Neural cell (in vitro differentiated cells): ENCODE results near the gene NAGA. TPM values are rescaled to one million over a fixed set of nuclear protein-coding genes. Genes with fewer than 3 reads are reported as not detected.
"Not testable (repeated sequence)": the region's sequence is repeated elsewhere in the genome, so short reads cannot be mapped to it uniquely, and the experiment has no call there.

Experiments used
- H2AFZ ChIP-seq: fragments of 200-600, 300-800 bp; sonication (generic), shearing (Covaris generic); 2 replicates; pipeline ENCODE4 v1.6.0; 2014; ENCODE audit warnings: low read depth, mild to moderate bottlenecking, antibody characterized with exemption, low read length, moderate library complexity
- H3F3A ChIP-seq: fragments of 200-600 bp; shearing (Covaris generic); 2 replicates; pipeline ENCODE4 v1.6.1; 2016; ENCODE audit warnings: mild to moderate bottlenecking, moderate library complexity, mixed read lengths, antibody characterized with exemption, low read length; ENCODE audit not compliant: insufficient read depth, poor library complexity, severe bottlenecking
- H3K27ac ChIP-seq: fragments of 200-600, 300-800 bp; sonication (generic), shearing (Covaris generic); 2 replicates; pipeline ENCODE4 v1.5.1; 2014; ENCODE audit warnings: mild to moderate bottlenecking, low read length, moderate library complexity
- H3K27me3 ChIP-seq: fragments of 300-800, 200-600 bp; sonication (generic), shearing (Covaris generic); 2 replicates; pipeline ENCODE4 v1.6.0; 2014; ENCODE audit warnings: mild to moderate bottlenecking, low read depth, low read length, moderate library complexity; ENCODE audit not compliant: insufficient read depth
- H3K36me3 ChIP-seq: fragments of 300-800, 200-600 bp; sonication (generic), shearing (Covaris generic); 2 replicates; pipeline ENCODE4 v1.5.1; 2014; ENCODE audit warnings: mild to moderate bottlenecking, antibody characterized with exemption, low read length, moderate library complexity; ENCODE audit not compliant: insufficient read depth
- H3K4me2 ChIP-seq: fragments of 300-800, 200-600 bp; sonication (generic), shearing (Covaris generic); 2 replicates; pipeline ENCODE4 v1.6.0; 2014; ENCODE audit warnings: mild to moderate bottlenecking, low read length
- H3K4me3 ChIP-seq: fragments of 300-800, 200-600 bp; sonication (generic), shearing (Covaris generic); 2 replicates; pipeline ENCODE4 v1.5.1; 2014; ENCODE audit warnings: mild to moderate bottlenecking, low read length, moderate library complexity
- H3K79me2 ChIP-seq: fragments of 200-600 bp; shearing (Covaris generic); replicated peaks from 2 replicates; pipeline ENCODE4 v1.6.0; 2014; ENCODE audit warnings: mild to moderate bottlenecking, low read length, moderate library complexity; ENCODE audit not compliant: insufficient read depth
- H3K9ac ChIP-seq: fragments of 300-800, 200-600 bp; sonication (generic), shearing (Covaris generic); 2 replicates; pipeline ENCODE4 v1.6.1; 2016; ENCODE audit warnings: mild to moderate bottlenecking, low read length, mixed read lengths
- H3K9me2 ChIP-seq: fragments of 200-600 bp; shearing (Covaris generic); 2 replicates; pipeline ENCODE4 v1.6.1; 2016; ENCODE audit warnings: mild to moderate bottlenecking, low read length, mixed read lengths; ENCODE audit not compliant: insufficient read depth
- H3K9me3 ChIP-seq: fragments of 200-600, 300-800 bp; sonication (generic), shearing (Covaris generic); 2 replicates; pipeline ENCODE4 v1.6.1; 2016; ENCODE audit warnings: mild to moderate bottlenecking, mixed run types, low read length, moderate library complexity, mixed read lengths
- H4K20me1 ChIP-seq: fragments of 200-600 bp; shearing (Covaris generic); 2 replicates; pipeline ENCODE4 v1.6.1; 2016; ENCODE audit warnings: mild to moderate bottlenecking, mixed run types; ENCODE audit not compliant: insufficient read depth
- EP300 ChIP-seq: fragments of 450-650 bp; conservative IDR thresholded peaks from 2 replicates; pipeline ENCODE4 v1.6.1; 2014; ENCODE audit warnings: antibody characterized with exemption, mild to moderate bottlenecking, moderate library complexity; ENCODE audit not compliant: poor library complexity, severe bottlenecking
- EZH2 ChIP-seq: fragments of 200-600, 300-800 bp; shearing (Covaris generic), sonication (generic); IDR thresholded peaks from 2 replicates; pipeline ENCODE4 v1.6.1; 2014; ENCODE audit warnings: antibody characterized with exemption, low read length, borderline replicate concordance, mild to moderate bottlenecking; ENCODE audit not compliant: insufficient read depth, poor library complexity, severe bottlenecking
- MXI1 ChIP-seq: fragments of 450-650 bp; conservative IDR thresholded peaks from 2 replicates; pipeline ENCODE4 v1.6.1; 2014; ENCODE audit warnings: antibody characterized with exemption, mild to moderate bottlenecking; ENCODE audit not compliant: poor library complexity, severe bottlenecking
- POLR2AphosphoS5 ChIP-seq: IDR thresholded peaks from 2 replicates; pipeline ENCODE4 v1.6.1; 2012
- RAD21 ChIP-seq: fragments of 450-650 bp; conservative IDR thresholded peaks from 2 replicates; pipeline ENCODE4 v1.6.1; 2014; ENCODE audit warnings: antibody characterized with exemption, mild to moderate bottlenecking, moderate library complexity
- SMC3 ChIP-seq: fragments of 450-650 bp; conservative IDR thresholded peaks from 2 replicates; pipeline ENCODE4 v1.6.1; 2014; ENCODE audit warnings: antibody characterized with exemption, mild to moderate bottlenecking, moderate library complexity; ENCODE audit not compliant: poor library complexity
- TAF1 ChIP-seq: IDR thresholded peaks from 2 replicates; pipeline ENCODE4 v1.6.1; 2012; ENCODE audit warnings: low read depth
- polyA plus RNA-seq: library from polyadenylated mRNA; depleted of rRNA; stranded (reverse); fragments of >200 nt; gene quantifications from 2 replicates; pipeline ENCODE4 v1.2.3, GENCODE V29; 2014
- TF ChIP-seq, protein P1 (sequence below): IDR thresholded peaks from 2 replicates; pipeline ENCODE4 v1.6.1; 2012; ENCODE audit warnings: borderline replicate concordance
- TF ChIP-seq, protein P2 (sequence below): fragments of 450-650 bp; IDR thresholded peaks from 2 replicates; pipeline ENCODE4 v1.5.1; 2014; ENCODE audit warnings: antibody characterized with exemption, mild to moderate bottlenecking, moderate library complexity; ENCODE audit not compliant: poor library complexity, severe bottlenecking

NAGA gene
- polyA plus RNA-seq, 1 donor from 2014 or later, result 8.8 TPM

GRCh38 chr22:42108848-42109247 is 38.2 kb upstream of the NAGA start:
- Histone ChIP-seq H3K36me3 (no peaks in the 10 kb centered on the region), H3K27me3 (no peaks in the 10 kb centered on the region), H4K20me1 (no peaks in the 10 kb centered on the region), H3K9me3 (no peaks in the 10 kb centered on the region), H3F3A (no peaks in the 10 kb centered on the region), H3K27ac (no peak overlapping the region), H3K4me2 (no peak overlapping the region), H3K9me2 (no peaks in the 10 kb centered on the region), H3K4me3 (no peak overlapping the region), H3K9ac (no peak overlapping the region), H2AFZ (no peak overlapping the region), H3K79me2 (no peaks in the 10 kb centered on the region)
- TF ChIP-seq, protein P1, sequence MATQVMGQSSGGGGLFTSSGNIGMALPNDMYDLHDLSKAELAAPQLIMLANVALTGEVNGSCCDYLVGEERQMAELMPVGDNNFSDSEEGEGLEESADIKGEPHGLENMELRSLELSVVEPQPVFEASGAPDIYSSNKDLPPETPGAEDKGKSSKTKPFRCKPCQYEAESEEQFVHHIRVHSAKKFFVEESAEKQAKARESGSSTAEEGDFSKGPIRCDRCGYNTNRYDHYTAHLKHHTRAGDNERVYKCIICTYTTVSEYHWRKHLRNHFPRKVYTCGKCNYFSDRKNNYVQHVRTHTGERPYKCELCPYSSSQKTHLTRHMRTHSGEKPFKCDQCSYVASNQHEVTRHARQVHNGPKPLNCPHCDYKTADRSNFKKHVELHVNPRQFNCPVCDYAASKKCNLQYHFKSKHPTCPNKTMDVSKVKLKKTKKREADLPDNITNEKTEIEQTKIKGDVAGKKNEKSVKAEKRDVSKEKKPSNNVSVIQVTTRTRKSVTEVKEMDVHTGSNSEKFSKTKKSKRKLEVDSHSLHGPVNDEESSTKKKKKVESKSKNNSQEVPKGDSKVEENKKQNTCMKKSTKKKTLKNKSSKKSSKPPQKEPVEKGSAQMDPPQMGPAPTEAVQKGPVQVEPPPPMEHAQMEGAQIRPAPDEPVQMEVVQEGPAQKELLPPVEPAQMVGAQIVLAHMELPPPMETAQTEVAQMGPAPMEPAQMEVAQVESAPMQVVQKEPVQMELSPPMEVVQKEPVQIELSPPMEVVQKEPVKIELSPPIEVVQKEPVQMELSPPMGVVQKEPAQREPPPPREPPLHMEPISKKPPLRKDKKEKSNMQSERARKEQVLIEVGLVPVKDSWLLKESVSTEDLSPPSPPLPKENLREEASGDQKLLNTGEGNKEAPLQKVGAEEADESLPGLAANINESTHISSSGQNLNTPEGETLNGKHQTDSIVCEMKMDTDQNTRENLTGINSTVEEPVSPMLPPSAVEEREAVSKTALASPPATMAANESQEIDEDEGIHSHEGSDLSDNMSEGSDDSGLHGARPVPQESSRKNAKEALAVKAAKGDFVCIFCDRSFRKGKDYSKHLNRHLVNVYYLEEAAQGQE, result no peak
- TF ChIP-seq MXI1 (no peak), TAF1 (no peak), EZH2 (no peak), RAD21 (no peak), SMC3 (no peak), POLR2AphosphoS5 (no peak), EP300 (no peak)
- TF ChIP-seq, protein P2, sequence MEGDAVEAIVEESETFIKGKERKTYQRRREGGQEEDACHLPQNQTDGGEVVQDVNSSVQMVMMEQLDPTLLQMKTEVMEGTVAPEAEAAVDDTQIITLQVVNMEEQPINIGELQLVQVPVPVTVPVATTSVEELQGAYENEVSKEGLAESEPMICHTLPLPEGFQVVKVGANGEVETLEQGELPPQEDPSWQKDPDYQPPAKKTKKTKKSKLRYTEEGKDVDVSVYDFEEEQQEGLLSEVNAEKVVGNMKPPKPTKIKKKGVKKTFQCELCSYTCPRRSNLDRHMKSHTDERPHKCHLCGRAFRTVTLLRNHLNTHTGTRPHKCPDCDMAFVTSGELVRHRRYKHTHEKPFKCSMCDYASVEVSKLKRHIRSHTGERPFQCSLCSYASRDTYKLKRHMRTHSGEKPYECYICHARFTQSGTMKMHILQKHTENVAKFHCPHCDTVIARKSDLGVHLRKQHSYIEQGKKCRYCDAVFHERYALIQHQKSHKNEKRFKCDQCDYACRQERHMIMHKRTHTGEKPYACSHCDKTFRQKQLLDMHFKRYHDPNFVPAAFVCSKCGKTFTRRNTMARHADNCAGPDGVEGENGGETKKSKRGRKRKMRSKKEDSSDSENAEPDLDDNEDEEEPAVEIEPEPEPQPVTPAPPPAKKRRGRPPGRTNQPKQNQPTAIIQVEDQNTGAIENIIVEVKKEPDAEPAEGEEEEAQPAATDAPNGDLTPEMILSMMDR, result no peak

- not testable (repeated sequence) for H3K4me2 ChIP-seq, H4K20me1 ChIP-seq, H3K36me3 ChIP-seq, H3K4me3 ChIP-seq, H3F3A ChIP-seq, H2AFZ ChIP-seq, H3K9me2 ChIP-seq, H3K9ac ChIP-seq, H3K79me2 ChIP-seq, H3K27me3 ChIP-seq, H3K27ac ChIP-seq, H3K9me3 ChIP-seq
Observed at GRCh38 chr22:42104332-42104860, 33.8 kb upstream of the NAGA start.

GRCh38 chr22:42101199-42101598 is 30.6 kb upstream of the NAGA start:
- Histone ChIP-seq H3K4me3 (no peak overlapping the region), H3K4me2 (no peak overlapping the region), H3K9me2 (no peaks in the 10 kb centered on the region), H4K20me1 (no peaks in the 10 kb centered on the region), H3K27ac (no peak overlapping the region), H3K9ac (no peak overlapping the region), H3K9me3 (no peaks in the 10 kb centered on the region), H3K27me3 (no peaks in the 10 kb centered on the region), H3K36me3 (no peaks in the 10 kb centered on the region), H3K79me2 (no peaks in the 10 kb centered on the region), H3F3A (no peaks in the 10 kb centered on the region), H2AFZ (no peak overlapping the region)
- TF ChIP-seq RAD21 (no peak), TAF1 (no peak), EP300 (no peak)
